Measurements from ENCODE around the gene NOL6.
"Not testable (repeated sequence)": the region's sequence is repeated elsewhere in the genome, so short reads cannot be mapped to it uniquely, and the experiment has no call there.

The NOL6 gene

DNA sequence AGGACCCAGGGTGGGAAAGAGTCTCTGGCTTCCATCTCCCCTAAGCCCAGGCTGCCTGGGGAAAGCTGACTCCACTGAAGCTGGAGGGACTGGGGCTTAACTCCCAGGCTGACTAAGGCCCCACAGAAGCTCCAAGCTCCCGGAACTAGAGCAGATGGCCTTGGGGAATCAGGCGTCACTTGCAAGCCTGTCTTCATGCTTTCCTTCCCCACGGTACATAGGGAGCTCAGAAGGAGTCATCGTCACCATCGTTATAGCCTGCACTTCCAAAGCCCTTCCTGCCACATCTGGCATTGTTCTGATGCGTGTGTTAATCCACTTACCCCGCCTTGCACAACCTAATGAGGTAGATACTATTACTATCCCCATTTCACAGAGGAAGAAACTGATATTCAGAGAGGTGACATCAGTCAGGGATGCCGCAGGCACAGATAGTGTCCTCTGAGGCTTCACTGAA lies 37.9 kb downstream of the NOL6 start:
- no peak for DNase-seq (ENCODE audit: low read depth)

DNA sequence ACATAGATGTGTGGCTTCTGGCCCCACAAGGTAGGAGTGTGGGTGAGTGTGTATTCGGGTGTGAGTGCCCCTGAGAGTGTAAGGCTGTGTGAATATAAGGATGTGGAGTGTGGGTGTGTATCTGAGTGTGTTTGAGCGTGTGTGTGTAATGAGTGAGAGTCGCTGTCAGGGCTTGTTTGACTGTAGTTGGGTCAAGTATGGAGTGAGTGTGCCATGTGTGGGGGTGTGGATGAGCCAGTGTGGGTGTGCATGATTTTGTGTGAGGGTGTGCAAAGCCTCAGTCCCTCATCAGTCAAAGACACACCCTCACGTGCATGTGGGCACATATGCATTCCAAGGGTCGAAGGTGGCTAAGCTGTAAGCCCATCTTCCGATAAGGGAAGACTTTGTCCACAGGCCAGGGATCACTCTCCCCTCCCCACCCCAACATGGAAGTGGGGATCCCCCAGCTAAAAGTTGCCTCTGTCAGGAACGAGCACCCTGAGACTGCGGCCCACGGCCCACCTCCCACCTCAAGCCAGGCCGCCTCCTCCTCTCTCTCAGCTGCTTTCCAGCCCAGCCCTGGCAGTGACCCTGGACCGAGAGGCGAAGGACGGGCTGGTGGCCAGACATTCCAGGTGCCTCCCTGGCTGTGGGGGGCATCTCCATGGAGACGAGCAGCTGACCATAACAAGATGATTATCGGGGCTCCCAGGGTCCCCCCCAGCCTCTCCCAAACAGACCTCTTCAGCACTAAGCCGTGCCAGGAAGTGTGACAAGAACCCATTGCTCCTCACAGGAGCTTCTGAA lies 39.2 kb downstream of the NOL6 start:
- no peak for DNase-seq (ENCODE audit: low read depth)

DNA sequence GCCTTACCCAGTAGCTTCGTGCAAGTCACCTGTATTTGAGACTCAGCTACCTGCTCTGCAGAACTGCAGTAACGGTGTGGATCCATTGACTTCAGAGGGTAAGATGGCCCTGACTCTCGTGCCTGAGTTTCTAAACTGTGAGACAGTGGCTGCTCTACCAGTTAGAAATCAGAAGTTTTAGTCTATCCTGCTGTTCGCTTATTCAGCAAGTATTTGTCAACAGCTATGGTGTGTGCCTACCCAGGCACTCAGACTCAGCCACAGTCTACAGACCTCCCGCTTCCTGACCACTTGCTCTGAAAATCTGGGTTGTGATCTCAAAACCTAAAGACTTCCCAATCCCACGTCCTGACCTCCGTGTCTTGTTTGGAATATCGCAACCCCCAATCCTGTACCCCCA lies 39.9 kb downstream of the NOL6 start:
- no peak for DNase-seq (ENCODE audit: low read depth)

DNA sequence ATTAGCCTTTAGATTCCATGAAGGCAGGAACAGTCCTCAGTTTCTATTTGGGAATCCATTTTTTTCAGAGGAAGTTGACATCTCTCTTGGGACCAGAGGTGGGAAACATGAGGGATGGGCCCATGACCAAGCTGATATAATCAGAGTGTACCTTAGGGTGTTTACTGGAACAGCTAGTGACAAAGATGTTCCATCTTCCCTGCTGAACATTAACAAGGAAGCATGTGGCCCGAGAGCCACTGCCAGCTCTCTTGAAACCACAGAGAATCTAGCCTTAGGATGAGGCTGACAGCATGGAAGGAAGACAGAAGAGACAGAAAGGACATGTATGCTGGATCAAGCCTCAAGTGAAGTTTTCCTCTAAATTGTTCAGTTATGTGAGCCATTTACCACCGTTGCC lies 42.3 kb downstream of the NOL6 start:
- no peak for DNase-seq (ENCODE audit: low read depth)

DNA sequence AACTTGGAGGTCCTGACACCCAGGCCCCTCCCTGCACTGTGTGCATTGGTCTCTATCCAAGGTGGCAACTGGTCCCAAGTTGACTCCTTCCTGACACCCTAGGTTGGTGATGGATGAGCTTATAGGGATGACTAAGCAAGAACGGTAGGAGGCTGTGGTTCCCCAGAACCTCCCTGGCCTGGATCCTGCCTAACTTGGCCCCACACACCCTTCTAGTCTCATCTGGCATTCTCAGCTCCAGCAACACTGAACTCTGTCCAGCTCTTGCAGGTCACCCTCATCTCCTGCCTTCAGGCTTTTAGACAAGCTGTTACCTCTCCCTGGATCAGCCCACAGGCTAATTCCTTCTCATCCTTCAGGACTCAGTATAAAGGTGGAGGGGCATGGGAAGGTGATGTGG lies 42.8 kb downstream of the NOL6 start:
- no peak for DNase-seq (ENCODE audit: low read depth)

DNA sequence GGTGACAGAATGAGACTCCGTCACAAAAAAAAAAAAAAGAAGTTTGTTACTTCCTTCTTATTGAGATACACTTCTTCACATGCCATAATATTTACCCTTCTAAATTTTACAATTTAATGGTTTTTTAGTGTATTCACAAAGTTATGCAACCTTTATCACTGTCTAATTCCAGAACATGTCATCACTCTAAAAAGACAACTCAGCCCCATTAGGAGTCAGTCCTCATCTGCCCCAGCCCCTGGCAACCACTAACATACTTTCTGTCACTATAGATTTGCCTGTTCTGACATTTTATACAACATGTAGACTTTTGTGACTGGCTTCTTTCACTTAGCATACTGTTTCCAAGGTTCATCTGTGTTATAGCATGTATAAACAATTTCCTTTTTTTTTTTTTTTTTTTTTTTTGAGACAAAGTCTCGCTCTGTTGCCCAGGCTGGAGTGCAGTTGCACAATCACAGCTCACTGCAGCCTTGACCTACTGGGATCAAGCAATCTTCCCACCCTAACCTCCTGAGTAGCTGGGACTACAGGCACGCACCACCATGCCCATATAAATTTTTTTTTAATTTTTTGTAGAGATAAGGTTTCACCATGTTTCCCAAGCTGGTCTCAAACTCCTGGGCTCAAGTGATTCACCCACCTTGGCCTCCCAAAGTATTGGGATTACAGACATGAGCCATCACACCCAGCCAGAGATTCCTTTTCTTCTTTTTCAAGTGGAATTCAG lies 44.3 kb downstream of the NOL6 start:
- no peak for DNase-seq (ENCODE audit: low read depth)

DNA sequence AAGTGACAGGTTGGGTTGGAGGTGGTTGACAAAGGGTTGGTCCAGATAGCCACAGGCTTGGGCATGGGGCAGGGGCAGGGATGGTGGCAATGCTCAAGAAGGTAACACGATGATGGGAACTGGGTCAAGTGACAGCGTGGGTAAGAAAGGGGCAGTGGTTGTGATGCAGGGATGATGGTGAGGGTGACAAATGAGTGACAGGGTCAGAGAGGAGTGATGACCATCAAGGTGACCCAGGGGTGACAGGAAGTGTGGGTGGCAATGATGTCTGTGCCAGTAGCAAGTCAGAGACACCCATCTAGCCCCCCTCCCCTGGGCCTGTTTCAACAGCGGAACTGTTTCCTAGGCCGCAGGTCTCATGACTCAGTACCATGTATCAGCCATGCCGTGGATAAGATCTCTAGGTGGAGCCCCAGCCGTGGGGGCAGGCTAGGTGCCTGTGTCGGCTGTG lies 46.9 kb downstream of the NOL6 start:
- DNase-seq (ENCODE audit: low read depth) = no peak

DNA sequence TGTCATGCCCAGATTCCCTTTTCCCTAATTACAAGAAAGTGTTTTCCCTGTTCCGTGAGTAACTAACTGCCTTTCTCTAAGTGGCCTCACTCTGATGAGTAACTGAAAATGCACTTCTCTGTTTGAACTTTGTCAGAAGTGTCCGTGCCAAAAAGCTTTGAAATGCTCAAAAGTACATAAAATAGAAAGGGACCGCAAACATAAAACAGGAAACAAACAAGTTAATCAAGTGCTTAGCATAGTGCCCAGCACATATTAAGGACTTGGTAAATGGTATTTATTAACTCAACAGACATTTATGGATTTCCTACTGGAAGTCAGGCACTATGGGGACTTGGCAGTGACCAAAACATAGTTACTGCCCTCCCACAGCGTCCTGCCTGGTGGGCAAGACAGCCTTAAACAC lies 48.6 kb downstream of the NOL6 start:
- DNase-seq (ENCODE audit: low read depth) = no peak

DNA sequence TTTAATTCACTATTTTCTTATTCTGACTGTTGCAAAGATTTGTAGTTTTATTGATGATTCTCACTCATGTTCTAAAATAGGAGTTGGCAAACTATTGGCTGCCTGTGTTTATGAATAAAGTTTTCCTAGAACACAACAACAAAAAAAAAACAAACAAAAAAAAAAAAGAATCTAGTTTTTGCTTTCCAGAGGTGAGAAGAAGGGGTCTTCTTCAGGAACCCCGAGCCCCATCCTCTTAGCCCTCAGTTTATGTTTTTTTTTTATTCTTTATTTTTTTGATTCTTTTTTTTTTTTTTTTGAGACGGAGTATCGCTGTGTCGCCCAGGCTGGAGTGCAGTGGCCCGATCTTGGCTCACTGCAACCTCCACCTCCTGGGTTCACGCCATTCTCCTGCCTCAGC lies 49.2 kb downstream of the NOL6 start:
- not testable (repeated sequence) for DNase-seq (ENCODE audit: low read depth)

DNA sequence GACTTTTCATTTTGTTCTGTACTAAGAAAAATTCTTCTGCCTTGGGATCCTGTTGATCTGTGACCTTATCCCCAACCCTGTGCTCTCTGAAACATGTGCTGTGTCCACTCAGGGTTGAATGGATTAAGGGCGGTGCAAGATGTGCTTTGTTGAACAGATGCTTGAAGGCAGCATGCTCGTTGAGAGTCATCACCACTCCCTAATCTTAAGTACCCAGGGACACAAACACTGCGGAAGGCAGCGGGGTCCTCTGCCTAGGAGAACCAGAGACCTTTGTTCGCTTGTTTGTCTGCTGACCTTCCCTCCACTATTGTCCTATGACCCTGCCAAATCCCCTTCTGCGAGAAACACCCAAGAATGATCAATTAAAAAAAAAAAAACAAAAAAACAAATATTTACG lies 49.7 kb downstream of the NOL6 start:
- DNase-seq (ENCODE audit: low read depth) = not testable (repeated sequence)

DNA sequence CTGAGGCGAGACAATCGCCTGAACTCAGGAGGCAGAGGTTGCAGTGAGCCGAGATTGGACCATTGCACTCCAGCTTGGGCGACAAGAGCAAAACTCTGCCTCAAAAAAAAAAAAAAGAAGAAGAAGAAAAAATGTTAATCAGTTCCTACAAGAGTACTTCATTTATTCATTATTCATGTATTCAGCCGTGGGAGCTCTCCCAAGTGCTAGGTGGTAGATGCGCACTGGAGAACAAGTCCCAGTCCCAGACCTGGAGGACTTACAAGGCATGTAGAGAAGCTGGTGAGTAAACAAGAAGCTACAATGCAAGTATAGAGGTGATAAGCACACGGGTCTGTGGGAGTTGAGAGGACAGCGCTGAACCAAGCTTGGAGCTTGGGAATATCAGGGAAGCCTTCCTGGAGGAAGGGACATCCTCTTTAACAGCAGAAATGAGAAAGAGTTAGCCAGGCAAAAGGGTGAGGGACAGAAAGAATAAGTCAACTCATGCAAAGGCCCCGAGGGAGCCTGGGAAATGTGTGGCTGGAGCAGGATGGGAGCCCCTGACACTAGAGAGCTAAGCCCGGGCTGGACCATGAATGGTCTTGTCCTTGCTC lies 53.9 kb downstream of the NOL6 start:
- DNase-seq (ENCODE audit: low read depth) = no peak

DNA sequence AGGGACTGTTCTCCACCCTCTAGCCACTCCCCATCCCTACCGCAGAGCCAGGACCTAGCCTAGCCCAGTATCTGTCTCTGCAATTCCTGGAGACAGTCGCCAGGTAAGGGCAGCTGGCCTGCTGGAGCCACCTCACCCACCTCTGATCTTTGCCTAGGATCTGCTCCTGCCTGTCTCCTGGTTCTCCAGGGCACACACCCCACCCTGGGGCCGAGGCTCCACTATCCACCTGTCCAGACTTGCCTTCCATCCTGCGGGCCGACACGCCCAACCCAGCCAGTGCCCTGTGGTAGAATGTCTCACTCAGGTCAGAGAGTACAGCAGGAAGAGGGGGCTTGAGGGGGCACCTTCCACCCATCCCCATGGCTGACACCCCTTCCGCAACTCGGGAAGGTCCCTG lies 55.6 kb downstream of the NOL6 start:
- DNase-seq (ENCODE audit: low read depth) = no peak

DNA sequence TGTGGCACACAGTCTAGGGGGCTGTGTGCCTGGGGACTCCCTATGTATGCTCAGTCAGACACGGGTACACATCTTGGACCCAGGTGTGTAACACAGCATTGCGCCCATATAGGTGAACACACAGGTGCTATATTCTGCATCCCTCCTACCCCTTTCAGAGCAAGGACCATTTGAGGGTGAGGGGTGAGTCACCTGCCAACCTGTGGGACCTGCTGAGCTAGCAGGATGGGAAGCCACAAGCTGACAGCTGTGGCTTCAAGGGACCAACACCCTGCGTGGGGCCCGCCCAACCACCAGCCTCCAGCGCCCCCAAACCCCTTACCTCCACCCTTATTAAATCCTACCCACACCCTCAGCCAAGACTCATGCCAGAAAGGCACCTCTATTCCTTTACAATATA lies 56.7 kb downstream of the NOL6 start:
- DNase-seq (ENCODE audit: low read depth) = no peak

DNA sequence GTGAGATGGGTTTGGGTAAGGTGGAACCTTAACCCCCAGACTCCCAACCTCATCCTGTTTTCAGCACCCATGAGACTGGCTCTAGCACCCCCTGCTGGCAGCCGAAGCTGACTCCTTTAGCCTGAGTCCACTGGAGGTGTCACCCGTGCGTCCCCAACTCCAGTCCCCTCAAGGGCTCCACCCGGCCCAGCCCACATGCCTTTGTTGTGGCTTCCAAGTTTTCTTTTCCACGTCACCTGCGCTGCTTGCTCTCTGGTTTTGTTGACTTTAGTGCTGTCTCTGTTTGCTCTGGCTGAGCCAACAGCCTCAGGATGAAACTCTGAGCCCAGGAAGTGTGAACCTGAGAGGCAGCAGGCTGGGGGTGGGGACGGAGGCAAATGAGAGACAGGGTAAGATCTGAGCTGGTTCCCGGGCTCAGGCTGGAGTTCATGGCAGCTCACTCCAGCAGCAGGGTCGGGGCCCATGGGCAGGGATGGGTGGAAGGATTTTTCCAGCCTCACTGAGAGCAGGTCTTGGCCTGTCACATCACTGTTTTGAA lies 58.2 kb downstream of the NOL6 start:
- peak; percentile 66 for DNase-seq (ENCODE audit: low read depth)

DNA sequence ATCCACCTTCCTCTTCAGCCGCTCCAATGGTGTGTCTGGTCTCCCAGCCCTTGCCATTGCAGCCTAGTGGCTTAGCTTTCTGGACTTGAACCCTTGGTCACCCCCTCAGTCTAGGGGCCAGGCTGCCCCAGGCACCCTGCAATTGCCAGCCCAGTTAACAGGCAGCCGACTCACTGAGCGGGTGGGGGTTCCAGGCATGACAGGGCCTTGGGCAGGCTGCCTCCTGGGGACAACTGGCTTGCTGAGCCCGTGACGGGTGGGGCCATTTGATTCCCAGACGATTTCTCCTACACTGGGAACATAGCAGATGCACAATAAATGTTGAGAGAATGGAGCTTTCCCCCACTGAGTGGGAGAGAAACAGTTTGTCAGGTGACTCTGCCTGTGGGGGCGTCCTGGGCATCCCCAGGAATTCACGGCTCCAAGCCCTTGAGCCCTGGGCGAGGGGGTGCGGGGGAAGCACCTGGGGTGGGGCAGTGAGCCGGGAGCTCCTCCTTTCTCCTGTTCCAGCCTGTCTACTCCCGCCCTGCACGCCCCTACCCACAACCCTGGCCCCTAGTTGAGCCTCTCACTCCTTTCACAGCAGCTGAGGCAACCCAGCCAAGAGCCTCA lies 58.7 kb downstream of the NOL6 start:
- DNase-seq (ENCODE audit: low read depth) = no peak

DNA sequence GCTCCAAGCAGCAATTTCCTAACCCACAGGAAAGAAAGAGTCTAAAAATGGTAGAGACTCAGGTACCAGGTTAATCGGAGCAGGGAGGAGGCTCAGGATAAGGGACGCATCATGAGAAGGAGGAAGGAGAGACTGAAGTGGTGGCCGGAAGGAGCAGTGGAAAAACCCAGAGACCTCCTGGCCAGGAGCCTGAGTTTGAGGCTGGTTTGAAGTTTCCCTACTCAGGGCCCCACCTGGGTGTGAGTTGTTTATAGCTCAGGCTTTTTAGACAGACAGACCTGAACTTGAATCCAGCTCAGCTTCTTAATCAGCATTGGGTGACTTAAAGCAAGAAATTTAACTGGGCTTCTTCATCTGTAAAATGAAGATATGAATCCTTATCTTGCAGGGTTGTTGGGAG lies 59.5 kb downstream of the NOL6 start:
- DNase-seq (ENCODE audit: low read depth) = no peak

Measured in stimulated activated CD8-positive, alpha-beta memory T cell treated with anti-CD3 and anti-CD28 coated beads, Interleukin-15, amount 100 ng/mL, for 24 hours (primary cell).